Natural killer cell (primary cell): ENCODE data around the gene RNF224. TPM values are rescaled to one million over a fixed set of nuclear protein-coding genes. Genes with fewer than 3 reads are reported as not detected.

ENCODE experiments used
- ATAC-seq, 3 donors: fragments of 150-1000 bp in 2 of 3; fragments of 200-7000 bp in 1 of 3; cut with Tn5 transposase; 1 replicate in 1 of 3; 2 replicates in 2 of 3; pipeline ENCODE4 v1.10.0; 2021; ENCODE audit warnings: mild to moderate bottlenecking in 2 of 3, moderate library complexity in 2 of 3
- DNase-seq, 2 donors: peaks; one replicate each; pipeline versions ENCODE4 v3.0.0 to v3.0.0-alpha.2; 2013 to 2021; ENCODE audit warnings: mixed read lengths in 1 of 2
- H3K27ac ChIP-seq: one replicate; pipeline ENCODE4 v1.5.1; 2013; ENCODE audit warnings: mild to moderate bottlenecking, low read length
- H3K27me3 ChIP-seq: one replicate; pipeline ENCODE4 v1.6.1; 2013; ENCODE audit warnings: low read length; ENCODE audit not compliant: control insufficient read depth, insufficient read depth
- H3K36me3 ChIP-seq: one replicate; pipeline ENCODE4 v1.6.1; 2013; ENCODE audit warnings: low read length; ENCODE audit not compliant: control insufficient read depth, insufficient read depth
- H3K4me1 ChIP-seq: one replicate; pipeline ENCODE4 v1.6.1; 2013; ENCODE audit warnings: low read length; ENCODE audit not compliant: control insufficient read depth, insufficient read depth
- H3K4me3 ChIP-seq: one replicate; pipeline ENCODE4 v1.5.1; 2013; ENCODE audit warnings: low read length
- H3K9me3 ChIP-seq: one replicate; pipeline ENCODE4 v1.6.1; 2013; ENCODE audit warnings: low read length; ENCODE audit not compliant: control insufficient read depth, insufficient read depth
- H3K27ac Mint-ChIP-seq, 2 donors: one replicate each; pipeline ENCODE4 v1.8.0; 2022; ENCODE audit warnings: mild to moderate bottlenecking in 2 of 2, mixed read lengths in 2 of 2, moderate library complexity in 1 of 2
- H3K27me3 Mint-ChIP-seq, 2 donors: one replicate each; pipeline ENCODE4 v1.8.0; 2022; ENCODE audit warnings: low read depth in 2 of 2, mixed read lengths in 2 of 2
- H3K36me3 Mint-ChIP-seq: one replicate; pipeline ENCODE4 v1.8.0; 2022; ENCODE audit warnings: mixed read lengths
- H3K4me1 Mint-ChIP-seq, 2 donors: one replicate each; pipeline ENCODE4 v1.8.0; 2022; ENCODE audit warnings: mixed read lengths in 2 of 2
- H3K4me3 Mint-ChIP-seq: one replicate; pipeline ENCODE4 v1.8.0; 2022; ENCODE audit warnings: mild to moderate bottlenecking, moderate library complexity, mixed read lengths
- H3K9me3 Mint-ChIP-seq, 2 donors: one replicate each; pipeline ENCODE4 v1.8.0; 2022; ENCODE audit warnings: mixed read lengths in 2 of 2
- WGBS: methylation state at CpG from one replicate; pipeline ENCODE4 v1.1.7; 2013; ENCODE audit warnings: missing lambda C conversion rate; ENCODE audit not compliant: insufficient coverage; 5-methylcytosine and 5-hydroxymethylcytosine counted together
- intact Hi-C: fragments of 100-400 bp; cut with micrococcal nuclease; formaldehyde crosslinking; loops from one replicate; pipeline ENCODE4 v1.14.2; 2022
- total RNA-seq, 4 donors: library from RNA; stranded (reverse); fragments of 120-200 nt in 1 of 4; gene quantifications; one replicate each; pipeline versions ENCODE4 v1.2.3 to v1.2.4, GENCODE V29; 2013 to 2022
- TF ChIP-seq, protein P1 (sequence below): fragments of 200-600 bp; IDR thresholded peaks from one replicate; pipeline ENCODE4 v1.8.0; 2022; ENCODE audit warnings: antibody characterized with exemption

RNF224 gene
- total RNA-seq, 3 donors from 2014 or later (not counting 1 experiment from before 2014, with no cell fraction given): not detected

DNA sequence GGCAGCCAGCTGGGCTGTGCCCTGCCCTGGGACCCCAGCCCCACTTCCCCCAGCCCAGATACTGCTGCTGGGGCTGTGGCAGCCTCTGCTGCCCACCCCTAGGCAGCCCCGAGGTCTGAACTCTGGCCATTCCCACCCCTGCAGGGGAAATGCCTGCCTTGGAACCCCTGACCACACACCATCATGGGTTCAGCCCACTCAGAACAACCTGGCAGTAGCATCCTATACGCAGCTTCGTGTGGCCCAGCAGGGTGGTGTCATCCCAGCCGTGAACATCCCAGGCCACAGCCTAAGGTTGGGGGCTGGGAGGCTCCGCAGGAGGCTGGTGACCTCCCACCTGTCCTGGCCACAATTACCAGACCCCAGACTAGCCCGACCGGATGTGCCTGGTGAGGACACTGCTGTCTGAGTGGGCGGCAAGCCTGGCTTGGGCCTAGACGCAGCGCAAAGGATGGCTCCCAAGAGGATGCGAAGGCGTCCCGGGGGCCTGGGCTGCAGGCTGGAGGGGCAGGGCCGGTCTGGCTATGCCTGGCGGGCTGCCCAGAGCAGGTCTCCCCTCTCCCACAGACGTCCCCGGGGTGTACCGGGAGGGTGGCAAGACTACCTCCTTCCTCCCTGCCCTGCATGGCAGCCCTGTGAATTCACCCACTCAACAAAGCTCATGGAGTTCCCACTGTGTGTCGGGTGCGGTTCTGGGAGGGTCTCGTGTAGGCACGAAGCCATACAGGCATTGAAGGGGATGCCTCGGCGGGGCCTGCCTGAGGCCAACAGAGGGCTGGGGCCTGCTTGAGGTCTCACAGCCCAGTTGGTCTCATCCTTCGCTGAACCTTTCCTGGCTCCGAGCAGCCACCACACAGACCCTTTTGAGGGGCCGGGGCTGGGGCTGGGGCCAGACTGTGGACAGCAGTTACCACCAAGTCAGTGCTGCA lies 1.9 kb downstream of the RNF224 start:
- Histone ChIP-seq H3K9me3 (no peaks in the 10 kb centered on the region), H3K27ac (no peak overlapping the region), H3K27me3 (peaks cover 9% of the 10 kb centered on the region), H3K4me3 (no peak overlapping the region), H3K4me1 (peaks cover 16% of the 10 kb centered on the region), H3K36me3 (no peaks in the 10 kb centered on the region)
- ATAC-seq (no peak), DNase-seq (no peak)
- H3K4me3 Mint-ChIP-seq: no peak overlapping the region
- H3K9me3 Mint-ChIP-seq: no peaks in the 10 kb centered on the region
- no peak overlapping the region for H3K27ac Mint-ChIP-seq
- TF ChIP-seq, protein P1, sequence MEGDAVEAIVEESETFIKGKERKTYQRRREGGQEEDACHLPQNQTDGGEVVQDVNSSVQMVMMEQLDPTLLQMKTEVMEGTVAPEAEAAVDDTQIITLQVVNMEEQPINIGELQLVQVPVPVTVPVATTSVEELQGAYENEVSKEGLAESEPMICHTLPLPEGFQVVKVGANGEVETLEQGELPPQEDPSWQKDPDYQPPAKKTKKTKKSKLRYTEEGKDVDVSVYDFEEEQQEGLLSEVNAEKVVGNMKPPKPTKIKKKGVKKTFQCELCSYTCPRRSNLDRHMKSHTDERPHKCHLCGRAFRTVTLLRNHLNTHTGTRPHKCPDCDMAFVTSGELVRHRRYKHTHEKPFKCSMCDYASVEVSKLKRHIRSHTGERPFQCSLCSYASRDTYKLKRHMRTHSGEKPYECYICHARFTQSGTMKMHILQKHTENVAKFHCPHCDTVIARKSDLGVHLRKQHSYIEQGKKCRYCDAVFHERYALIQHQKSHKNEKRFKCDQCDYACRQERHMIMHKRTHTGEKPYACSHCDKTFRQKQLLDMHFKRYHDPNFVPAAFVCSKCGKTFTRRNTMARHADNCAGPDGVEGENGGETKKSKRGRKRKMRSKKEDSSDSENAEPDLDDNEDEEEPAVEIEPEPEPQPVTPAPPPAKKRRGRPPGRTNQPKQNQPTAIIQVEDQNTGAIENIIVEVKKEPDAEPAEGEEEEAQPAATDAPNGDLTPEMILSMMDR: no peak
- intact Hi-C loops: loop anchor here (5.0 kb wide), 2 partner anchors 112 to 182 kb away; partner anchors contain the start of gene NPDC1
- peaks cover 5% of the 10 kb centered on the region in 2 donors for H3K4me1 Mint-ChIP-seq
- H3K27me3 Mint-ChIP-seq: peaks cover 0 to 3% of the 10 kb centered on the region in 2 donors
- WGBS: 71% methylated on average over 27 of the region's 27 CpGs
- H3K36me3 Mint-ChIP-seq: no peaks in the 10 kb centered on the region

DNA sequence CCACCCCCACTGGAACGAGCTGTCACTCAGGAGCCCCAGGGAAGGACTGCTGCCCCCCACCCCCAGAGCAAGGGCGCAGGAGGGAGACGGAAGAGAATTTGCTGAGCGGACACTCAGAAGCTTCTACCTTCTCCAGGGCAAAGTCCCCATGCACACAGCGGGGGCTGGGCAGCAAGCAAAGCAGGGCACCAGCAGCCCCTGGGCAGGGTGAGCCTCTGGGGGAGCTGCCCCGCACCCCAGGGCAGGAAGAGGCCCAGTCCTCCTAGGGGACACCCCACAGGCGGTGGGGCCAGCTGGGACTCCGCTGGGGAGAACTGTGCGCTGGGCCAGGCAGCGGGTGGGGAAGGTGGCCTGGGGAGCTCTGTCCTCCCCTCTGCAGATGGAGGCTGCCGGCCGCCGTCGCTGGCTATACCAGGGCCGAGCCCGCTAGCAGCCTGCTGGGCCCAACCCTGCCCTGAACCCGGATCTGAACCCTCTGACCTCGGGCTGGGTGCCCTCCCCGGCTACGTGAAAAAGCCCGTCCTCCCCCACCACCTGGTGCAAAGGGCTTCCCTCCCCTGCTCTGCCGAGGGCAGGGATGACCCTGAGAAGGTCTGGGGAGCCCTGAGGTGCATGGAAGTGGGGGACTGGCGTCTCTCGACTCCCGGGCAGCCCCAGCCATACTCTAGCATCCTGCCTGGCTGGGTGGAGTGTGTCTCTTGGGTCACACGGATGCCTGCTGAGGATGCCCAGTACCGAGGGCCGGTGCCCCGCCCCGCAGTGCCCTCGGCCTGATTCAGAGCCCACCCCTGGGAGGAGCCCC lies 2.8 kb downstream of the RNF224 start:
- peaks cover 5 to 9% of the 10 kb centered on the region in 2 donors for H3K4me1 Mint-ChIP-seq
- WGBS: 64% methylated on average over 31 of the region's 31 CpGs
- Histone ChIP-seq H3K9me3 (no peaks in the 10 kb centered on the region), H3K36me3 (no peaks in the 10 kb centered on the region), H3K27ac (no peak overlapping the region), H3K4me1 (peaks cover 15% of the 10 kb centered on the region), H3K4me3 (no peak overlapping the region), H3K27me3 (peaks cover 9% of the 10 kb centered on the region)
- H3K27ac Mint-ChIP-seq: no peak overlapping the region
- intact Hi-C loops: loop anchor here (5.0 kb wide), 2 partner anchors 113 to 183 kb away; partner anchors contain the start of gene NPDC1
- ATAC-seq (no peak), DNase-seq (no peak)
- no peaks in the 10 kb centered on the region for H3K36me3 Mint-ChIP-seq
- no peaks in the 10 kb centered on the region for H3K9me3 Mint-ChIP-seq
- TF ChIP-seq, protein P1: no peak
- H3K27me3 Mint-ChIP-seq: peaks cover 0 to 7% of the 10 kb centered on the region in 2 donors
- no peak overlapping the region for H3K4me3 Mint-ChIP-seq

DNA sequence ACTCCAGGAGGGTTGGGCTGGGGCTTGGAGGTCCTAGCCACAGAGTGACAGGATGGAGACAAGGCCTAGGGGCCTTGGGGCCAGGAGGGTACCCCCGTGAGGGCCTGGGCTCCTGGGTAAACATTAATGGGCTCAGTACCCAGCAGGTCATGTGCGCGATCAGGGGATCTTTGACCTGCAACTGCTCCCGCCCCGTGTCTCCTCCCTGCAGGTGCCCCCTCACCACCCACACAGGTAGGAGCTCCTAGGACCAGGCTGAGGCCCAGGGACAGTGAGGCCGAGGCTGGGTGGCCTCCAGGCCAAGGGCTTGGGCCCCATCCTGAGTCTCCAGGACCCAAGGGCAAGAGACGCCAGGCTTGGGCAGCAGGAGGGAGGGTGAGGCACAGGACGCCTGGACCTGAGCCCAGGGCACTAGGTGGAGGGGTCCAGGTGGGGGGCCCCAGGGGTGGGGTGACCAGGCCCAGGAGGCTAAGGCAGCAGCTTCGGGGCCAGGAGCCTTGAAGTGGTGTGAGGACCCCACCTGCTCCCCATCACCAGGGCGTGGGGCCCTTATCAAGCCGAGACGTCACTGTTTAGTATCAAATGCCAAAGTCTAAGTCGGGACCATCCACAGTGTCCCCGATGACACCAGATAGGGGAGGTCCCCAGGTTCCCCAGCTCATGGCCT lies 3.5 kb downstream of the RNF224 start, which contains the start of gene SLC34A3:
Gene SLC34A3, plus strand, starts transcription at position 197 of the 667 bp plus-strand sequence. CDS start 802 bp downstream, outside the sequence.
- Mint-ChIP-seq H3K36me3 (no peaks in the 10 kb centered on the region), H3K9me3 (no peaks in the 10 kb centered on the region), H3K27ac (no peak within 1 kb of the TSS), H3K4me3 (no peak within 1 kb of the TSS), H3K27me3 (peaks cover 0 to 9% of the 10 kb centered on the region in 2 donors), H3K4me1 (peaks cover 5 to 13% of the 10 kb centered on the region in 2 donors)
- Histone ChIP-seq H3K36me3 (no peaks in the 10 kb centered on the region), H3K27ac (no peak within 1 kb of the TSS), H3K4me1 (peaks cover 21% of the 10 kb centered on the region), H3K4me3 (no peak within 1 kb of the TSS), H3K9me3 (no peaks in the 10 kb centered on the region), H3K27me3 (peaks cover 9% of the 10 kb centered on the region)
- TF ChIP-seq, protein P1: no peak
- ATAC-seq: no peak
- 84% methylated on average over 14 of the region's 14 CpGs for WGBS
- intact Hi-C loops: no loop called here
- no peak for DNase-seq
